Measurements from ENCODE around the gene SLCO1C1.

The SLCO1C1 gene

DNA sequence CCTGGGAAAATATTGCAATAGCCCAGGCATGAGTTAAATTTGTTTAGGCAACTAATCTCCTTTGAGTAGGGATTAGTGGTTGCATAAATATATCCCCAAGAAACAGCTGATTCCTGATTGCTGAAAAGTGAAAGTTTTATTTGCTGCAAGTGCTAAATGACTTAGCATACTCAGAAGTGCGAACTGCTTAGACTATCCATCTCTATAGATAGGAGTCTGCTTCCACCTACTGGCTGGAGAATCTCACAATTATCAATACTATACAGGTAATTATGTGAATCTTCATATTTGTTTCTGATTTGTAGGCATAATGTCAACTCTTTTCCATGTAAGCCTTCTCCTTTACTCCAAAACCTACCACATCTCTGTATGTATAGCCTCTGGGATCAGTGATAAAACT, 103.4 kb downstream of the SLCO1C1 start:
- Histone ChIP-seq H3K36me3 (ENCODE audit: control insufficient read depth, insufficient read depth, low read length) (no peaks in the 10 kb centered on the region), H3K4me1 (ENCODE audit: control insufficient read depth, low read depth, low read length) (no peaks in the 10 kb centered on the region), H3K27ac (ENCODE audit: low read depth, low read length) (no peak overlapping the region), H3K27me3 (ENCODE audit: insufficient read depth, low read length, poor library complexity) (no peaks in the 10 kb centered on the region), H3K18ac (ENCODE audit: low read length) (no peak overlapping the region), H4K5ac (ENCODE audit: low read length) (no peak overlapping the region), H4K8ac (ENCODE audit: low read depth, low read length) (no peak overlapping the region), H3K56ac (ENCODE audit: low read length) (no peak overlapping the region), H3K4ac (ENCODE audit: low read depth, low read length) (no peak overlapping the region), H2BK5ac (ENCODE audit: low read length) (no peak overlapping the region), H3K79me1 (ENCODE audit: low read length) (no peaks in the 10 kb centered on the region), H3K4me2 (ENCODE audit: low read length) (no peak overlapping the region), H3K4me3 (ENCODE audit: low read length) (no peak overlapping the region), H2AK5ac (ENCODE audit: low read length) (no peak overlapping the region), H3K23ac (ENCODE audit: low read length) (no peak overlapping the region), H3K79me2 (ENCODE audit: control insufficient read depth, insufficient read depth, low read length) (no peaks in the 10 kb centered on the region), H3K9ac (ENCODE audit: low read length) (no peak overlapping the region), H2BK120ac (ENCODE audit: low read depth, low read length) (no peak overlapping the region), H2BK15ac (replicated peaks; ENCODE audit: low read depth) (no peak overlapping the region)
- DNase-seq = peak; percentile 63
- no CpG with 5 or more reads among the region's 1 CpG for WGBS (ENCODE audit: extremely low coverage, insufficient coverage, low lambda C conversion rate)

DNA sequence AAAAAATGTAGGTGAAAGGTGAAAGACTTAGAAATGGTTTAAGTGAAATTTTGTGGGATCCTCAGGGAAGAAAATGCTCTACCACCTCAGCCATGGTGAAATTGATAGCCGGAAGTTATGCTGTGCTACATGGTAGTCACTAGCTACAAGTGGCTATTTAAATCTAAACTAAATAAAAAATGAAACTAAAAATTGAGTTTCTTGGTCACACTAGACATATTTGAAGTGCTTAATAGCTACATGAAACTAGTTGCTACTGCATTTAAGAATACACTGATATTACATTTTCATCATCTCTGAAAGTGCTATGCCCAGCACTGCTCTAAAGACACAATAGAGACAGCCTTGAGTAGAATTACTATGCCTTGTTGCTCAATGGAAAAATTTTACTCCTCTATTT, 105.0 kb downstream of the SLCO1C1 start:
- Histone ChIP-seq H2BK5ac (ENCODE audit: low read length) (no peak overlapping the region), H3K56ac (ENCODE audit: low read length) (no peak overlapping the region), H2BK15ac (replicated peaks; ENCODE audit: low read depth) (no peak overlapping the region), H3K4me1 (ENCODE audit: control insufficient read depth, low read depth, low read length) (no peaks in the 10 kb centered on the region), H4K5ac (ENCODE audit: low read length) (no peak overlapping the region), H3K27me3 (ENCODE audit: insufficient read depth, low read length, poor library complexity) (no peaks in the 10 kb centered on the region), H3K23ac (ENCODE audit: low read length) (no peak overlapping the region), H3K18ac (ENCODE audit: low read length) (no peak overlapping the region), H3K4ac (ENCODE audit: low read depth, low read length) (no peak overlapping the region), H3K27ac (ENCODE audit: low read depth, low read length) (no peak overlapping the region), H3K36me3 (ENCODE audit: control insufficient read depth, insufficient read depth, low read length) (no peaks in the 10 kb centered on the region), H3K4me2 (ENCODE audit: low read length) (no peak overlapping the region), H3K79me1 (ENCODE audit: low read length) (no peaks in the 10 kb centered on the region), H4K8ac (ENCODE audit: low read depth, low read length) (no peak overlapping the region), H3K9ac (ENCODE audit: low read length) (no peak overlapping the region), H2BK120ac (ENCODE audit: low read depth, low read length) (no peak overlapping the region), H3K4me3 (ENCODE audit: low read length) (no peak overlapping the region), H2AK5ac (ENCODE audit: low read length) (no peak overlapping the region), H3K79me2 (ENCODE audit: control insufficient read depth, insufficient read depth, low read length) (no peaks in the 10 kb centered on the region)
- no peak for DNase-seq
- WGBS (ENCODE audit: extremely low coverage, insufficient coverage, low lambda C conversion rate) = no CpG with 5 or more reads among the region's 1 CpG

DNA sequence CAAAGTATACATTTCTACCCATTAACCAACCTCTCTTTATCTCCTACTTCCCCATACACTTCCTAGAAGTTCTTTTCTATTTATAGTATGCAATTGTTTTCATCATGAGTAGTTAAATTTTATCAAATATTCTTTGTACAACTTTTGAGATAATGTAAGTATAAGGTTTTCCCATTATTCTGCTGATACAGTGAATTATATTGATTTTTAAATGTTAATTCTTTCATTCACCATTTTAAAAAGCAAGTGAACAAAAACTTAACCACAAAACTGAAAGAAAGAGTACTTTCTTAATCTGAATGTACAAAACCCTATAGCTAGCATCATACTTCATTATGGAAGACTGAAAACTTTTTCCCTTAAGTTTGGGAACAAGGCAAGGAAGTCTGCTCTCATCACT, 105.9 kb downstream of the SLCO1C1 start:
- H3K79me1 ChIP-seq (ENCODE audit: low read length) = no peaks in the 10 kb centered on the region
- H2AK5ac ChIP-seq (ENCODE audit: low read length) = no peak overlapping the region
- H3K9ac ChIP-seq (ENCODE audit: low read length) = no peak overlapping the region
- no peak overlapping the region for H3K18ac ChIP-seq (ENCODE audit: low read length)
- no peak overlapping the region for H2BK15ac ChIP-seq (replicated peaks; ENCODE audit: low read depth)
- H3K23ac ChIP-seq (ENCODE audit: low read length) = no peak overlapping the region
- no peak overlapping the region for H4K5ac ChIP-seq (ENCODE audit: low read length)
- no peak overlapping the region for H3K56ac ChIP-seq (ENCODE audit: low read length)
- H2BK5ac ChIP-seq (ENCODE audit: low read length) = no peak overlapping the region
- no peak overlapping the region for H3K27ac ChIP-seq (ENCODE audit: low read depth, low read length)
- no peak overlapping the region for H3K4ac ChIP-seq (ENCODE audit: low read depth, low read length)
- no peaks in the 10 kb centered on the region for H3K4me1 ChIP-seq (ENCODE audit: control insufficient read depth, low read depth, low read length)
- no peak for DNase-seq
- H3K4me2 ChIP-seq (ENCODE audit: low read length) = no peak overlapping the region
- no peaks in the 10 kb centered on the region for H3K27me3 ChIP-seq (ENCODE audit: insufficient read depth, low read length, poor library complexity)
- no peak overlapping the region for H4K8ac ChIP-seq (ENCODE audit: low read depth, low read length)
- no peaks in the 10 kb centered on the region for H3K36me3 ChIP-seq (ENCODE audit: control insufficient read depth, insufficient read depth, low read length)
- no peaks in the 10 kb centered on the region for H3K79me2 ChIP-seq (ENCODE audit: control insufficient read depth, insufficient read depth, low read length)
- no peak overlapping the region for H2BK120ac ChIP-seq (ENCODE audit: low read depth, low read length)
- no peak overlapping the region for H3K4me3 ChIP-seq (ENCODE audit: low read length)

Measured in mesendoderm (in vitro differentiated cells).